Measurements from ENCODE around the gene LY6G6C.

LY6G6C gene

GRCh38 chr6:31736021-31736767 is 14.6 kb upstream of the LY6G6C start, which contains the start of gene CLIC1:
Gene CLIC1, minus strand, starts transcription at chr6:31736530. Its CDS starts 230 bp downstream, at chr6:31736300.
- H2AK5ac ChIP-seq (ENCODE audit: low read length) = peak within 1 kb of the TSS; percentile 88

GRCh38 chr6:31734821-31735406 is 13.4 kb upstream of the LY6G6C start:
- Histone ChIP-seq H2AK5ac (ENCODE audit: low read length) (no peak overlapping the region), H4K5ac (ENCODE audit: low read length) (no peak overlapping the region), H3K36me3 (ENCODE audit: control insufficient read depth, insufficient read depth, low read length) (peaks cover 16% of the 10 kb centered on the region), H3K4me1 (ENCODE audit: control insufficient read depth, low read depth, low read length) (peaks cover 22% of the 10 kb centered on the region), H4K8ac (ENCODE audit: low read depth, low read length) (no peak overlapping the region), H3K4me3 (ENCODE audit: low read length) (peak overlapping the region; percentile 99), H2BK120ac (ENCODE audit: low read depth, low read length) (no peak overlapping the region), H3K27me3 (ENCODE audit: insufficient read depth, low read length, poor library complexity) (no peaks in the 10 kb centered on the region), H3K4ac (ENCODE audit: low read depth, low read length) (peak overlapping the region; percentile 1), H3K4me2 (ENCODE audit: low read length) (peak overlapping the region; percentile 93), H3K79me1 (ENCODE audit: low read length) (peaks cover 11% of the 10 kb centered on the region), H3K9ac (ENCODE audit: low read length) (peak overlapping the region; percentile 100), H3K79me2 (ENCODE audit: control insufficient read depth, insufficient read depth, low read length) (peaks cover 28% of the 10 kb centered on the region), H3K27ac (ENCODE audit: low read depth, low read length) (peak overlapping the region; percentile 85), H3K18ac (ENCODE audit: low read length) (peak overlapping the region; percentile 40), H3K56ac (ENCODE audit: low read length) (peak overlapping the region; percentile 99), H3K23ac (ENCODE audit: low read length) (peak overlapping the region; percentile 83), H2BK15ac (replicated peaks; ENCODE audit: low read depth) (no peak overlapping the region), H2BK5ac (ENCODE audit: low read length) (peak overlapping the region; percentile 78)
- DNase-seq = peak; percentile 96
- no CpG with 5 or more reads among the region's 18 CpGs for WGBS (ENCODE audit: extremely low coverage, insufficient coverage, low lambda C conversion rate)

More at GRCh38 chr6:31736021-31736767, 14.6 kb upstream of the LY6G6C start, which contains the start of gene CLIC1:
- Histone ChIP-seq H3K23ac (ENCODE audit: low read length) (no peak within 1 kb of the TSS), H3K4me1 (ENCODE audit: control insufficient read depth, low read depth, low read length) (peaks cover 25% of the 10 kb centered on the region), H3K4me3 (ENCODE audit: low read length) (peak within 1 kb of the TSS; percentile 99), H3K79me1 (ENCODE audit: low read length) (peaks cover 11% of the 10 kb centered on the region), H3K79me2 (ENCODE audit: control insufficient read depth, insufficient read depth, low read length) (peaks cover 28% of the 10 kb centered on the region), H2BK120ac (ENCODE audit: low read depth, low read length) (no peak within 1 kb of the TSS), H4K5ac (ENCODE audit: low read length) (no peak within 1 kb of the TSS), H3K4me2 (ENCODE audit: low read length) (peak within 1 kb of the TSS; percentile 93), H2BK5ac (ENCODE audit: low read length) (peak within 1 kb of the TSS; percentile 83), H4K8ac (ENCODE audit: low read depth, low read length) (no peak within 1 kb of the TSS), H2BK15ac (replicated peaks; ENCODE audit: low read depth) (no peak within 1 kb of the TSS), H3K27me3 (ENCODE audit: insufficient read depth, low read length, poor library complexity) (no peaks in the 10 kb centered on the region), H3K27ac (ENCODE audit: low read depth, low read length) (peak within 1 kb of the TSS; percentile 85), H3K18ac (ENCODE audit: low read length) (peak within 1 kb of the TSS; percentile 54), H3K9ac (ENCODE audit: low read length) (peak within 1 kb of the TSS; percentile 100), H3K36me3 (ENCODE audit: control insufficient read depth, insufficient read depth, low read length) (peaks cover 16% of the 10 kb centered on the region), H3K56ac (ENCODE audit: low read length) (peak within 1 kb of the TSS; percentile 99), H3K4ac (ENCODE audit: low read depth, low read length) (peak within 1 kb of the TSS; percentile 74)
- peak; percentile 94 for DNase-seq
- no CpG with 5 or more reads among the region's 24 CpGs for WGBS (ENCODE audit: extremely low coverage, insufficient coverage, low lambda C conversion rate)

GRCh38 chr6:31734247-31734820 is 12.8 kb upstream of the LY6G6C start:
- Histone ChIP-seq H2BK5ac (ENCODE audit: low read length) (peak overlapping the region; percentile 6), H3K4me3 (ENCODE audit: low read length) (peak overlapping the region; percentile 3), H3K9ac (ENCODE audit: low read length) (peak overlapping the region; percentile 100), H4K8ac (ENCODE audit: low read depth, low read length) (no peak overlapping the region), H3K27ac (ENCODE audit: low read depth, low read length) (peak overlapping the region; percentile 18), H3K79me1 (ENCODE audit: low read length) (peaks cover 11% of the 10 kb centered on the region), H3K56ac (ENCODE audit: low read length) (peak overlapping the region; percentile 99), H2BK120ac (ENCODE audit: low read depth, low read length) (no peak overlapping the region), H3K18ac (ENCODE audit: low read length) (peak overlapping the region; percentile 8), H4K5ac (ENCODE audit: low read length) (no peak overlapping the region), H3K79me2 (ENCODE audit: control insufficient read depth, insufficient read depth, low read length) (peaks cover 28% of the 10 kb centered on the region), H3K4me2 (ENCODE audit: low read length) (peak overlapping the region; percentile 93), H3K27me3 (ENCODE audit: insufficient read depth, low read length, poor library complexity) (no peaks in the 10 kb centered on the region), H2AK5ac (ENCODE audit: low read length) (peak overlapping the region; percentile 80), H3K23ac (ENCODE audit: low read length) (no peak overlapping the region), H2BK15ac (replicated peaks; ENCODE audit: low read depth) (no peak overlapping the region), H3K4me1 (ENCODE audit: control insufficient read depth, low read depth, low read length) (peaks cover 22% of the 10 kb centered on the region), H3K4ac (ENCODE audit: low read depth, low read length) (no peak overlapping the region), H3K36me3 (ENCODE audit: control insufficient read depth, insufficient read depth, low read length) (peaks cover 16% of the 10 kb centered on the region)
- DNase-seq = no peak
- no CpG with 5 or more reads among the region's 2 CpGs for WGBS (ENCODE audit: extremely low coverage, insufficient coverage, low lambda C conversion rate)

GRCh38 chr6:31733734-31734133 is 12.2 kb upstream of the LY6G6C start:
- H2BK5ac ChIP-seq (ENCODE audit: low read length) = no peak overlapping the region

GRCh38 chr6:31732029-31732428 is 10.5 kb upstream of the LY6G6C start:
- H3K4me1 ChIP-seq (ENCODE audit: control insufficient read depth, low read depth, low read length) = peaks cover 12% of the 10 kb centered on the region
- peaks cover 32% of the 10 kb centered on the region for H3K79me2 ChIP-seq (ENCODE audit: control insufficient read depth, insufficient read depth, low read length)
- H3K4me2 ChIP-seq (ENCODE audit: low read length) = no peak overlapping the region
- H3K18ac ChIP-seq (ENCODE audit: low read length) = no peak overlapping the region
- H4K5ac ChIP-seq (ENCODE audit: low read length) = no peak overlapping the region
- H3K23ac ChIP-seq (ENCODE audit: low read length) = no peak overlapping the region
- H3K56ac ChIP-seq (ENCODE audit: low read length) = no peak overlapping the region
- no peak overlapping the region for H3K9ac ChIP-seq (ENCODE audit: low read length)
- H3K4ac ChIP-seq (ENCODE audit: low read depth, low read length) = no peak overlapping the region
- H2BK15ac ChIP-seq (replicated peaks; ENCODE audit: low read depth) = no peak overlapping the region
- no peaks in the 10 kb centered on the region for H3K27me3 ChIP-seq (ENCODE audit: insufficient read depth, low read length, poor library complexity)
- H2BK120ac ChIP-seq (ENCODE audit: low read depth, low read length) = no peak overlapping the region
- no CpG with 5 or more reads among the region's 3 CpGs for WGBS (ENCODE audit: extremely low coverage, insufficient coverage, low lambda C conversion rate)
- H3K4me3 ChIP-seq (ENCODE audit: low read length) = no peak overlapping the region
- no peak overlapping the region for H2AK5ac ChIP-seq (ENCODE audit: low read length)
- H3K79me1 ChIP-seq (ENCODE audit: low read length) = peaks cover 21% of the 10 kb centered on the region
- DNase-seq = no peak
- H4K8ac ChIP-seq (ENCODE audit: low read depth, low read length) = no peak overlapping the region
- H3K36me3 ChIP-seq (ENCODE audit: control insufficient read depth, insufficient read depth, low read length) = peaks cover 18% of the 10 kb centered on the region
- H2BK5ac ChIP-seq (ENCODE audit: low read length) = no peak overlapping the region
- H3K27ac ChIP-seq (ENCODE audit: low read depth, low read length) = no peak overlapping the region

More at GRCh38 chr6:31733734-31734133, 12.2 kb upstream of the LY6G6C start:
- WGBS (ENCODE audit: extremely low coverage, insufficient coverage, low lambda C conversion rate) = no CpG with 5 or more reads among the region's 4 CpGs
- Histone ChIP-seq H2BK120ac (ENCODE audit: low read depth, low read length) (no peak overlapping the region), H3K4ac (ENCODE audit: low read depth, low read length) (no peak overlapping the region), H2AK5ac (ENCODE audit: low read length) (peak overlapping the region; percentile 80), H3K56ac (ENCODE audit: low read length) (peak overlapping the region; percentile 99), H3K27ac (ENCODE audit: low read depth, low read length) (no peak overlapping the region), H3K27me3 (ENCODE audit: insufficient read depth, low read length, poor library complexity) (no peaks in the 10 kb centered on the region), H3K4me3 (ENCODE audit: low read length) (no peak overlapping the region), H3K9ac (ENCODE audit: low read length) (peak overlapping the region; percentile 100), H2BK15ac (replicated peaks; ENCODE audit: low read depth) (no peak overlapping the region), H3K36me3 (ENCODE audit: control insufficient read depth, insufficient read depth, low read length) (peaks cover 16% of the 10 kb centered on the region), H4K8ac (ENCODE audit: low read depth, low read length) (no peak overlapping the region), H4K5ac (ENCODE audit: low read length) (no peak overlapping the region), H3K79me1 (ENCODE audit: low read length) (peaks cover 13% of the 10 kb centered on the region), H3K18ac (ENCODE audit: low read length) (no peak overlapping the region), H3K4me2 (ENCODE audit: low read length) (no peak overlapping the region), H3K23ac (ENCODE audit: low read length) (no peak overlapping the region), H3K79me2 (ENCODE audit: control insufficient read depth, insufficient read depth, low read length) (peaks cover 29% of the 10 kb centered on the region), H3K4me1 (ENCODE audit: control insufficient read depth, low read depth, low read length) (peaks cover 20% of the 10 kb centered on the region)
- no peak for DNase-seq

Measured in mesendoderm (in vitro differentiated cells).